ENCODE results near the gene TMEM248.
"Not testable (repeated sequence)": the region's sequence is repeated elsewhere in the genome, so short reads cannot be mapped to it uniquely, and the experiment has no call there.

- TF ChIP-seq CTCF (IDR thresholded peaks at IDR 0.05 in 8 of 11, conservative IDR thresholded peaks at IDR 0.05 in 3 of 11); POLR2A (IDR thresholded peaks at IDR 0.05): not testable (repeated sequence)
These were observed 12.4 kb upstream of the TMEM248 start for GRCh38 chr7:66908598-66908997.

Measured in spleen (tissue), 7 donors.